Measurements from ENCODE around the gene EMC7. TPM values are rescaled to one million over a fixed set of nuclear protein-coding genes. Genes with fewer than 3 reads are reported as not detected.

Gene EMC7
- total and polyA plus RNA-seq, 9 of the 15 experiments (the other 6 are each of a cell fraction or from before 2014, with no cell fraction given): 25.8 to 92.8 (median 49.7) TPM

DNA sequence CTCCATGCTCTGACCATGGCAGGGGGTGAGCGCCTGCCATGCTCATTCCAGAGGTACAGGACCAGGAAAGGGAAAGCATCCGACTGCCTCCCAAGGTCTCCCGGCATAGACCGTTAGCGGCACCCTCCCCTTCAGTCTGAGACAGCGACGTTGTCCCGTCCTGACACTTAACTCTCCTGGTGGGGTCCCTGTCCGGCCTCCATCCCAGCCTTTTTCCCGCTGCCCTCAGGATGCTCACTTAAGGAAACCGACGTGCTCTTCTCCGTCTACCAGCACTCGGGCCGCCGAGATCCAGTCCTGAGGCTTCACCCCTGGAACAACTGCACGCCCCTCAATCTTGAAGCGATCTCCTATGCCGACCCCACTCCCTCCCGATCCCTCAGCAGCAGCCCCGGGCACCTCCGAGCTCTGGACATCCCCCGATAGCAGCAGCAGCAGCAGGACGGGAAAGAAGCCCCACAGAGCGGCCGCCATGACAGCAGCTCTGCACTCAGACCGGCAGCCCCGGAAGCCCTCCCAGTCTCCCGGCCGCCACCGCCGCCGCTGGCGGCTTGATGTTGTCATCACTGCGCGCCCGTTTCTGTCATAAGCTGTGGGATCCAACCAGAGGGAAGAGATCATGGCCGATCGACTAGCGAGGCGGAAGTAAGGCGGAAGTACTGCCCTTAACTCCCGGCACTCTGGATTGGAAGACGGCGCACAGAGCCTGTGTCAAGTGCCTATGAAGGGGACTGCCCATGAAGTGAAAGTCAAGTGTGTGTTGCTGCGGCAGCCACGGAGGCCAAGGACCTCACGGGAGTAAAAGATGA is at the start of gene EMC7, which contains the start of gene PGBD4 (continued):
- TF ChIP-seq, protein P1, sequence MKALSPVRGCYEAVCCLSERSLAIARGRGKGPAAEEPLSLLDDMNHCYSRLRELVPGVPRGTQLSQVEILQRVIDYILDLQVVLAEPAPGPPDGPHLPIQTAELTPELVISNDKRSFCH (CRISPR knock-in tag; IDR thresholded peaks at IDR 0.05): no peak
- TF ChIP-seq, protein P1 (tag; IDR thresholded peaks at IDR 0.05): no peak
- TF ChIP-seq RBM25 (IDR thresholded peaks at IDR 0.05; ENCODE audit: low read depth, low read length, severe bottlenecking) (no peak), MTA3 (IDR thresholded peaks at IDR 0.05; ENCODE audit: borderline replicate concordance) (peak; percentile 48; the same call in 1 of the 2 replicates), LCOR (CRISPR knock-in tag; IDR thresholded peaks at IDR 0.05) (peak; percentile 52; the same call in 1 of the 2 replicates), STAT5B (CRISPR knock-in tag; IDR thresholded peaks at IDR 0.05) (no peak), SREBF1 (IDR thresholded peaks at IDR 0.05; ENCODE audit: borderline replicate concordance, low read depth, low read length) (no peak), HDGF (IDR thresholded peaks at IDR 0.05) (no peak), HNRNPUL1 (IDR thresholded peaks at IDR 0.05; ENCODE audit: low read length) (no peak), CEBPG (CRISPR knock-in tag; IDR thresholded peaks at IDR 0.05) (no peak), CEBPG (tag; conservative IDR thresholded peaks at IDR 0.05 in 1 of 2, IDR thresholded peaks at IDR 0.05 in 1 of 2) (no peak), CHD2 (IDR thresholded peaks at IDR 0.05; ENCODE audit: low read depth, low read length) (no peak; the same call in 1 of the 2 replicates), ZNF146 (CRISPR knock-in tag; IDR thresholded peaks at IDR 0.05; ENCODE audit: unreplicated experiment) (no peak), PHTF2 (CRISPR knock-in tag; IDR thresholded peaks at IDR 0.05) (no peak), ZNF175 (CRISPR knock-in tag; IDR thresholded peaks at IDR 0.05; ENCODE audit: low read depth) (no peak; the same call in 1 of the 2 replicates)
- TF ChIP-seq, protein P2, sequence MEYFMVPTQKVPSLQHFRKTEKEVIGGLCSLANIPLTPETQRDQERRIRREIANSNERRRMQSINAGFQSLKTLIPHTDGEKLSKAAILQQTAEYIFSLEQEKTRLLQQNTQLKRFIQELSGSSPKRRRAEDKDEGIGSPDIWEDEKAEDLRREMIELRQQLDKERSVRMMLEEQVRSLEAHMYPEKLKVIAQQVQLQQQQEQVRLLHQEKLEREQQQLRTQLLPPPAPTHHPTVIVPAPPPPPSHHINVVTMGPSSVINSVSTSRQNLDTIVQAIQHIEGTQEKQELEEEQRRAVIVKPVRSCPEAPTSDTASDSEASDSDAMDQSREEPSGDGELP (CRISPR knock-in tag; IDR thresholded peaks at IDR 0.05; ENCODE audit: borderline replicate concordance): peak; percentile 89
- TF ChIP-seq, protein P3, sequence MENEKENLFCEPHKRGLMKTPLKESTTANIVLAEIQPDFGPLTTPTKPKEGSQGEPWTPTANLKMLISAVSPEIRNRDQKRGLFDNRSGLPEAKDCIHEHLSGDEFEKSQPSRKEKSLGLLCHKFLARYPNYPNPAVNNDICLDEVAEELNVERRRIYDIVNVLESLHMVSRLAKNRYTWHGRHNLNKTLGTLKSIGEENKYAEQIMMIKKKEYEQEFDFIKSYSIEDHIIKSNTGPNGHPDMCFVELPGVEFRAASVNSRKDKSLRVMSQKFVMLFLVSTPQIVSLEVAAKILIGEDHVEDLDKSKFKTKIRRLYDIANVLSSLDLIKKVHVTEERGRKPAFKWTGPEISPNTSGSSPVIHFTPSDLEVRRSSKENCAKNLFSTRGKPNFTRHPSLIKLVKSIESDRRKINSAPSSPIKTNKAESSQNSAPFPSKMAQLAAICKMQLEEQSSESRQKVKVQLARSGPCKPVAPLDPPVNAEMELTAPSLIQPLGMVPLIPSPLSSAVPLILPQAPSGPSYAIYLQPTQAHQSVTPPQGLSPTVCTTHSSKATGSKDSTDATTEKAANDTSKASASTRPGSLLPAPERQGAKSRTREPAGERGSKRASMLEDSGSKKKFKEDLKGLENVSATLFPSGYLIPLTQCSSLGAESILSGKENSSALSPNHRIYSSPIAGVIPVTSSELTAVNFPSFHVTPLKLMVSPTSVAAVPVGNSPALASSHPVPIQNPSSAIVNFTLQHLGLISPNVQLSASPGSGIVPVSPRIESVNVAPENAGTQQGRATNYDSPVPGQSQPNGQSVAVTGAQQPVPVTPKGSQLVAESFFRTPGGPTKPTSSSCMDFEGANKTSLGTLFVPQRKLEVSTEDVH (IDR thresholded peaks at IDR 0.05; ENCODE audit: low read depth, partially characterized antibody): peak; percentile 100
- TF ChIP-seq, protein P4, sequence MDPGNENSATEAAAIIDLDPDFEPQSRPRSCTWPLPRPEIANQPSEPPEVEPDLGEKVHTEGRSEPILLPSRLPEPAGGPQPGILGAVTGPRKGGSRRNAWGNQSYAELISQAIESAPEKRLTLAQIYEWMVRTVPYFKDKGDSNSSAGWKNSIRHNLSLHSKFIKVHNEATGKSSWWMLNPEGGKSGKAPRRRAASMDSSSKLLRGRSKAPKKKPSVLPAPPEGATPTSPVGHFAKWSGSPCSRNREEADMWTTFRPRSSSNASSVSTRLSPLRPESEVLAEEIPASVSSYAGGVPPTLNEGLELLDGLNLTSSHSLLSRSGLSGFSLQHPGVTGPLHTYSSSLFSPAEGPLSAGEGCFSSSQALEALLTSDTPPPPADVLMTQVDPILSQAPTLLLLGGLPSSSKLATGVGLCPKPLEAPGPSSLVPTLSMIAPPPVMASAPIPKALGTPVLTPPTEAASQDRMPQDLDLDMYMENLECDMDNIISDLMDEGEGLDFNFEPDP (CRISPR knock-in tag; IDR thresholded peaks at IDR 0.05): no peak
- TF ChIP-seq, protein P5, sequence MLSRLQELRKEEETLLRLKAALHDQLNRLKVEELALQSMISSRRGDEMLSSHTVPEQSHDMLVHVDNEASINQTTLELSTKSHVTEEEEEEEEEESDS (CRISPR knock-in tag; IDR thresholded peaks at IDR 0.05): no peak
- TF ChIP-seq, protein P6, sequence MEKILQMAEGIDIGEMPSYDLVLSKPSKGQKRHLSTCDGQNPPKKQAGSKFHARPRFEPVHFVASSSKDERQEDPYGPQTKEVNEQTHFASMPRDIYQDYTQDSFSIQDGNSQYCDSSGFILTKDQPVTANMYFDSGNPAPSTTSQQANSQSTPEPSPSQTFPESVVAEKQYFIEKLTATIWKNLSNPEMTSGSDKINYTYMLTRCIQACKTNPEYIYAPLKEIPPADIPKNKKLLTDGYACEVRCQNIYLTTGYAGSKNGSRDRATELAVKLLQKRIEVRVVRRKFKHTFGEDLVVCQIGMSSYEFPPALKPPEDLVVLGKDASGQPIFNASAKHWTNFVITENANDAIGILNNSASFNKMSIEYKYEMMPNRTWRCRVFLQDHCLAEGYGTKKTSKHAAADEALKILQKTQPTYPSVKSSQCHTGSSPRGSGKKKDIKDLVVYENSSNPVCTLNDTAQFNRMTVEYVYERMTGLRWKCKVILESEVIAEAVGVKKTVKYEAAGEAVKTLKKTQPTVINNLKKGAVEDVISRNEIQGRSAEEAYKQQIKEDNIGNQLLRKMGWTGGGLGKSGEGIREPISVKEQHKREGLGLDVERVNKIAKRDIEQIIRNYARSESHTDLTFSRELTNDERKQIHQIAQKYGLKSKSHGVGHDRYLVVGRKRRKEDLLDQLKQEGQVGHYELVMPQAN (IDR thresholded peaks at IDR 0.05; ENCODE audit: borderline replicate concordance): peak; percentile 79

All from K562 (cell line).